ENCODE data around the gene CCDC86. TPM values are rescaled to one million over a fixed set of nuclear protein-coding genes. Genes with fewer than 3 reads are reported as not detected.

The CCDC86 gene
- polyA plus RNA-seq, 4 donors = 13.1 to 23.7 (median 18.5) TPM

GRCh38 chr11:60852117-60852981, 10.4 kb downstream of the CCDC86 start:
- no peak for DNase-seq (ENCODE audit: low read depth in 4 of 4, low spot score in 3 of 4)

GRCh38 chr11:60852982-60853950, 11.4 kb downstream of the CCDC86 start:
- no peak for DNase-seq (ENCODE audit: low read depth in 4 of 4, low spot score in 3 of 4)

GRCh38 chr11:60854140-60854846, 12.4 kb downstream of the CCDC86 start:
- DNase-seq (ENCODE audit: low read depth in 4 of 4, low spot score in 3 of 4) = no peak

GRCh38 chr11:60854847-60855725, 13.2 kb downstream of the CCDC86 start:
- DNase-seq (ENCODE audit: low read depth in 4 of 4, low spot score in 3 of 4) = no peak

- no peak for DNase-seq (ENCODE audit: low read depth in 4 of 4, low spot score in 3 of 4)
Observed at GRCh38 chr11:60855726-60856633, 14.1 kb downstream of the CCDC86 start, which contains the start of gene PTGDR2. Gene PTGDR2, minus strand, starts transcription at chr11:60855950. Its CDS starts 2,228 bp downstream, at chr11:60853722.

- DNase-seq (ENCODE audit: low read depth in 4 of 4, low spot score in 3 of 4) = no peak
Observed at GRCh38 chr11:60857378-60858232, 15.7 kb downstream of the CCDC86 start.

GRCh38 chr11:60858236-60858635, 16.3 kb downstream of the CCDC86 start:
- no peak for DNase-seq (ENCODE audit: low read depth in 4 of 4, low spot score in 3 of 4)

- DNase-seq (ENCODE audit: low read depth in 4 of 4, low spot score in 3 of 4) = no peak
Observed at GRCh38 chr11:60858731-60859464, 17.0 kb downstream of the CCDC86 start.

GRCh38 chr11:60859616-60860250, 17.8 kb downstream of the CCDC86 start:
- DNase-seq (ENCODE audit: low read depth in 4 of 4, low spot score in 3 of 4) = no peak

- no peak for DNase-seq (ENCODE audit: low read depth in 4 of 4, low spot score in 3 of 4)
Observed at GRCh38 chr11:60860943-60861342, 19.0 kb downstream of the CCDC86 start.

GRCh38 chr11:60862171-60862570, 20.3 kb downstream of the CCDC86 start:
- no peak for DNase-seq (ENCODE audit: low read depth in 4 of 4, low spot score in 3 of 4)

- no peak for DNase-seq (ENCODE audit: low read depth in 4 of 4, low spot score in 3 of 4)
Observed at GRCh38 chr11:60863550-60864521, 21.9 kb downstream of the CCDC86 start.

GRCh38 chr11:60864856-60865513, 23.1 kb downstream of the CCDC86 start:
- no peak for DNase-seq (ENCODE audit: low read depth in 4 of 4, low spot score in 3 of 4)

GRCh38 chr11:60866911-60867870, 25.3 kb downstream of the CCDC86 start, which contains the start of gene ZP1:
Gene ZP1, plus strand, starts transcription at chr11:60867542. Its CDS starts 20 bp downstream, at chr11:60867562.
- no peak for DNase-seq (ENCODE audit: low read depth in 4 of 4, low spot score in 3 of 4)

Measured in left renal pelvis (tissue), 4 donors.